ENCODE results near the gene GTF2H4. TPM values are rescaled to one million over a fixed set of nuclear protein-coding genes. Genes with fewer than 3 reads are reported as not detected.
A peak's percentile ranks its signal among the peaks of the same experiment; 100 is the strongest.
"Not testable (repeated sequence)": the region's sequence is repeated elsewhere in the genome, so short reads cannot be mapped to it uniquely, and the experiment has no call there.

The GTF2H4 gene
- total RNA-seq, 1 experiment from 2014 or later = 33.9 TPM

DNA sequence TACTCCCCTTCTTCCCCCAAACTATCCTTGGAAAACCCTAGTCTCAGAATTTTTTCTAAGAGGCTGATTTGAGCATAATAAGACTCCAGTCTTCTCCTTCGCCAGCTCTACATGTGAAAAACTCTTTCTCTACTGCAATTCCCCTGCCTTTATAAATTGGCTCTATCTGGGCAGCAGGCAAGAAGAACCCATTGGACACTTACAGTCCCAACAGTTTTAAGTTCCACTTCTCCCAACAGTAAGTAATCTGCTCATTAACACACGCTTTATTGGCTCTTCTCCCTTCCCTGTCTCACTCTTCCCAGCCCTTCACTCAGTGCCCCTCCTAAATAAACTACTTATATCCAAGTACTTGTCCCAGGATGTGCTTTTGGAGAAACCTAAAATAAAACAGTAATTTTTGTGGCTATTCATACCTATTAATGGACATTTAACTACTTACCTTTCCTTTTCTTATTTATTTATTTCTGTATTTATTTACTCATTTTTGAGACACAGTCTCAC, 34.8 kb upstream of the GTF2H4 start:
- H3K36me3 Mint-ChIP-seq (ENCODE audit: insufficient read depth, unreplicated experiment) = no peaks in the 10 kb centered on the region
- TF ChIP-seq, protein P1, sequence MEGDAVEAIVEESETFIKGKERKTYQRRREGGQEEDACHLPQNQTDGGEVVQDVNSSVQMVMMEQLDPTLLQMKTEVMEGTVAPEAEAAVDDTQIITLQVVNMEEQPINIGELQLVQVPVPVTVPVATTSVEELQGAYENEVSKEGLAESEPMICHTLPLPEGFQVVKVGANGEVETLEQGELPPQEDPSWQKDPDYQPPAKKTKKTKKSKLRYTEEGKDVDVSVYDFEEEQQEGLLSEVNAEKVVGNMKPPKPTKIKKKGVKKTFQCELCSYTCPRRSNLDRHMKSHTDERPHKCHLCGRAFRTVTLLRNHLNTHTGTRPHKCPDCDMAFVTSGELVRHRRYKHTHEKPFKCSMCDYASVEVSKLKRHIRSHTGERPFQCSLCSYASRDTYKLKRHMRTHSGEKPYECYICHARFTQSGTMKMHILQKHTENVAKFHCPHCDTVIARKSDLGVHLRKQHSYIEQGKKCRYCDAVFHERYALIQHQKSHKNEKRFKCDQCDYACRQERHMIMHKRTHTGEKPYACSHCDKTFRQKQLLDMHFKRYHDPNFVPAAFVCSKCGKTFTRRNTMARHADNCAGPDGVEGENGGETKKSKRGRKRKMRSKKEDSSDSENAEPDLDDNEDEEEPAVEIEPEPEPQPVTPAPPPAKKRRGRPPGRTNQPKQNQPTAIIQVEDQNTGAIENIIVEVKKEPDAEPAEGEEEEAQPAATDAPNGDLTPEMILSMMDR (IDR thresholded peaks at IDR 0.05; ENCODE audit: unreplicated experiment) = no peak
- ChIA-PET CTCF (interaction anchor here (1.0 kb wide), 1 partner anchor 44 kb away, joined by 3 read pairs; no protein-coding TSS in a partner anchor), POLR2A (no interaction called here)
- DNase-seq (ENCODE audit: unreplicated experiment) = no peak
- peaks cover 28% of the 10 kb centered on the region for H3K4me1 Mint-ChIP-seq (ENCODE audit: insufficient read depth, unreplicated experiment)
- H3K27me3 Mint-ChIP-seq (ENCODE audit: insufficient read depth, unreplicated experiment) = no peaks in the 10 kb centered on the region
- intact Hi-C loops (cut with micrococcal nuclease) = no loop called here
- H3K4me3 Mint-ChIP-seq (ENCODE audit: unreplicated experiment) = no peak overlapping the region
- BruUV-seq (replicated peaks) = no TSS peak
- H3K27ac Mint-ChIP-seq (ENCODE audit: low read depth, unreplicated experiment) = no peak overlapping the region
- peaks cover 26% of the 10 kb centered on the region for H3K9me3 Mint-ChIP-seq (ENCODE audit: unreplicated experiment)

DNA sequence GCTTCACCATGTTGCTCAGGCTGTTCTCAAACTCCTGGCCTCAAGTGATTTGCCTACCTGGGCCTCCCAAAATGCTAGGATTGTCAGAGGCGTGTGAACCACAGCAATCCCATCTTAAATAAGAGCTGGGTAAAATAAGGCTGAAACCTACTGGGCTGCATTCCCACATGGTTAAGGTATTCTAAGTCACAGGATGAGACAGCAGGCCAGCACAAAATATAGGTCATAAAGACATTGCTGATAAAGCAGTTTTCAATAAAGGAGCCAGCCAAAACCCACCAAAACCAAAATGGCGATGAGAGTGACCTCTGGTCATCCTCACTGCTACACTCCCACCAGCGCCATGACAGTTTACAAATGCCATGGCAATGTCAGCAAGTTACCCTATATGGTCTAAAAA, 34.2 kb upstream of the GTF2H4 start:
- intact Hi-C loops (cut with micrococcal nuclease); H3K27ac Mint-ChIP-seq (ENCODE audit: low read depth, unreplicated experiment); H3K36me3 Mint-ChIP-seq (ENCODE audit: insufficient read depth, unreplicated experiment); DNase-seq (ENCODE audit: unreplicated experiment); BruUV-seq (replicated peaks); H3K4me3 Mint-ChIP-seq (ENCODE audit: unreplicated experiment); H3K27me3 Mint-ChIP-seq (ENCODE audit: insufficient read depth, unreplicated experiment): not testable (repeated sequence)
- Mint-ChIP-seq H3K4me1 (ENCODE audit: insufficient read depth, unreplicated experiment) (peaks cover 28% of the 10 kb centered on the region), H3K9me3 (ENCODE audit: unreplicated experiment) (peaks cover 23% of the 10 kb centered on the region)
- POLR2A ChIA-PET = interaction anchor here (0.9 kb wide), 1 partner anchor 54 kb away, joined by 3 read pairs; no protein-coding TSS in a partner anchor
- CTCF ChIA-PET = interaction anchor here (0.6 kb wide), 1 partner anchor 334 kb away, joined by 3 read pairs; no protein-coding TSS in a partner anchor

DNA sequence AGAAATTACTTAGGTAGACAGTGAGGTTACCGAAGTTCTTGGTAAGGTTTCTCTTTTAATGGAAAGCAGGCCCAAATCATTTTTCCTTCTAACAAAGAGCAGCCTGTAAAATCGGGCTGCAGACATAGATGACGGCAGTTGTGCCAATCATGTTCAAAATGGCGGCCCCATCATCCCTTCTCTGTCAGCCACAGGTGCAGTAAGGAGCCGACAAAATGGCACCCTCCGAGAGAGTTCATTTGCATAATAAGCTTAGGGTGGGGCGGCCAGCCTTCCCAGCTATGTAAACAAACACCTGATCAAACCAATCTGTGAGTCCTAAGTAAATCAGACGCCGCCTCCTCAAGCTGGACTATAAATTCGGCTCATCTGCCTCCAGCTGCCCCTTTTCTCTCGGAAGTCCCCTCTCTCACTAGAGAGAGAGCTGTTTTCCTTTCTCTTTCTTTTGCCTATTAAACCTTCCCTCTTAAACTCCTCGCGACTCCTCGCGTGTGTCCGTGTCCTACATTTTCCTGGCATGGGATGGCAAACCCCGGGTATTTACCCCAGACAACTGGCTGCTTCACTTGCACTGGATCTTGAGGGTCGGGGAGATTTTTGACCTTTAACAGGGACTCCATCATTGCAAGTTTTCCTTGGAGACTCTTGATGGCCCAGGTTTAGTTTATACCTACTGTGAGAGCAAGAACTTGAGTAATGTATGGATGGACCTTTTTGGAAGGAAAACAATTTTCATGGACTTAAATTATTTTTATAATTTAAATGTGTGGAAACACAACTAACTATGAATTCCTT, 32.6 kb upstream of the GTF2H4 start:
- Mint-ChIP-seq H3K9me3 (ENCODE audit: unreplicated experiment) (peaks cover 18% of the 10 kb centered on the region), H3K27me3 (ENCODE audit: insufficient read depth, unreplicated experiment) (no peaks in the 10 kb centered on the region), H3K4me1 (ENCODE audit: insufficient read depth, unreplicated experiment) (peaks cover 28% of the 10 kb centered on the region), H3K4me3 (ENCODE audit: unreplicated experiment) (no peak overlapping the region), H3K36me3 (ENCODE audit: insufficient read depth, unreplicated experiment) (no peaks in the 10 kb centered on the region), H3K27ac (ENCODE audit: low read depth, unreplicated experiment) (peak overlapping the region; percentile 95)
- CTCF ChIA-PET = interaction anchor here (0.6 to 4.9 kb wide), 8 partner anchors 30 to 205 kb away, joined by 3 to 92 read pairs (median 6); no protein-coding TSS in a partner anchor
- intact Hi-C loops (cut with micrococcal nuclease) = loop anchor here (2.0 kb wide), 3 partner anchors 133 to 393 kb away; partner anchors contain the start of genes FLOT1 and PPP1R18
- no TSS peak for BruUV-seq (replicated peaks)
- DNase-seq (ENCODE audit: unreplicated experiment) = no peak
- POLR2A ChIA-PET = interaction anchor here (0.6 to 4.5 kb wide), 14 partner anchors 8 to 185 kb away, joined by 3 to 80 read pairs (median 5); partner anchors contain the start of genes DDR1, IER3, NRM and VARS2
- TF ChIP-seq, protein P1 (IDR thresholded peaks at IDR 0.05; ENCODE audit: unreplicated experiment) = no peak

DNA sequence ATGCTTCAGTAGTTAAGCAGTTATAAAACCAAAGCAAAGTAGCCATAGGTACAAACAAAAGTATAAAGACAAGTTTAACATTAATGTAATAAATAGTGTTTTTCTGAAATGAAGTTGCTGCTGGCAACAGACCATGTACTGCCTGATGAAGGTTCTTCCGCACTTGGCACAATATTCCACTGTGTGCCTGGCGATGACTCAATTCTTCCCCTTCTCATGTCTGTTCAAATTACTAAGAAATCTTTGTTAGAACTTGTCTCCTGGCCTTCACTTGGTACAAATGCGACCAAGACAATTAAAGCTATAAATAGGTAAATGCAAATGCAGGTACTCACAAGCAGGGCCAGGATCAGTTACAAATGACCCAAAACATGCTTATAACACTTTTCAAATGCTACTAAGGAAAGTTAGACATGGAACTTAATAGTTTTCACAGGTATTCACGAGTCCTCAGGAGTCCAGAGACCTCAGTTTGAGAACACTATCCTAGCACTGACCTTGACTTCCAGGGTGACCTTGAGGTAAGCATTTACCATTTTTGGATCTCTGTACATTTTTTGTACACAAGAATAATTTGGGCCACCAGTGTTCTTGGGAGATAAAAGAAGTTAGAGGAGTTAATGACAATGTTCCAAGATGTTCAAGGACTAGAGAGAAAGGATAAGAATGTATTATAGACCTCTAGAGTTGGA, 31.8 kb upstream of the GTF2H4 start:
- ChIA-PET CTCF (interaction anchor here (0.6 to 4.9 kb wide), 15 partner anchors 32 to 206 kb away, joined by 3 to 92 read pairs (median 7); partner anchors contain the start of gene VARS2), POLR2A (interaction anchor here (0.6 to 4.5 kb wide), 23 partner anchors 8 to 211 kb away, joined by 3 to 80 read pairs (median 5); partner anchors contain the start of genes DDR1, GTF2H4, IER3 and NRM)
- DNase-seq (ENCODE audit: unreplicated experiment) = peak; percentile 94
- Mint-ChIP-seq H3K4me3 (ENCODE audit: unreplicated experiment) (peak overlapping the region; percentile 23), H3K27ac (ENCODE audit: low read depth, unreplicated experiment) (peak overlapping the region; percentile 95), H3K4me1 (ENCODE audit: insufficient read depth, unreplicated experiment) (peaks cover 28% of the 10 kb centered on the region), H3K36me3 (ENCODE audit: insufficient read depth, unreplicated experiment) (no peaks in the 10 kb centered on the region), H3K9me3 (ENCODE audit: unreplicated experiment) (peaks cover 12% of the 10 kb centered on the region), H3K27me3 (ENCODE audit: insufficient read depth, unreplicated experiment) (no peaks in the 10 kb centered on the region)
- no TSS peak for BruUV-seq (replicated peaks)
- intact Hi-C loops (cut with micrococcal nuclease) = loop anchor here (2.0 kb wide), 3 partner anchors 133 to 393 kb away; partner anchors contain the start of genes FLOT1 and PPP1R18
- TF ChIP-seq, protein P1 (IDR thresholded peaks at IDR 0.05; ENCODE audit: unreplicated experiment) = no peak

Measured in MCF 10A (cell line).